Medulla oblongata (tissue), 1 donor: ENCODE results near the gene CD180.

Experiments
- DNase-seq: peaks from one replicate; pipeline ENCODE4 v3.0.0-alpha.2; 2015; ENCODE audit errors: extremely low spot score

The CD180 gene

DNA sequence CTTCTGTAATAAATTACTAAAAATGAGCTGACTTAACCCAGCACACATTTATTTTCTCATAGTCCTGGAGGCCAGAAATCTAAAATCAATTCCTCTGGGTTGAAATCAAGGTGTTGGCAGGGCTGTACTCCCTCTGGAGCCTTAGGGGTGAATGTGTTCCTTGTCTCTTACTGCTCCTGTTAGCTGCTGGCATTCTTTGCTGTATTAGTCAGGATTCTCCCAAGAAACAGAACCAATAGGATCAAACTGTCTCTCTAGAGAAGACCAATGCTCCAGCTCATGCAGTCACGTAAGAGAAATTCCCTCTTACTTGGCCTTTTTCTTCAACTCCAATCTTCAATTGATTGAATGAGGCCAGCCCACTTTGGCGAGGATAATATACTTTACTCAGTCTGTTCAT is 15.3 kb upstream of the CD180 start:
- no peak for DNase-seq

DNA sequence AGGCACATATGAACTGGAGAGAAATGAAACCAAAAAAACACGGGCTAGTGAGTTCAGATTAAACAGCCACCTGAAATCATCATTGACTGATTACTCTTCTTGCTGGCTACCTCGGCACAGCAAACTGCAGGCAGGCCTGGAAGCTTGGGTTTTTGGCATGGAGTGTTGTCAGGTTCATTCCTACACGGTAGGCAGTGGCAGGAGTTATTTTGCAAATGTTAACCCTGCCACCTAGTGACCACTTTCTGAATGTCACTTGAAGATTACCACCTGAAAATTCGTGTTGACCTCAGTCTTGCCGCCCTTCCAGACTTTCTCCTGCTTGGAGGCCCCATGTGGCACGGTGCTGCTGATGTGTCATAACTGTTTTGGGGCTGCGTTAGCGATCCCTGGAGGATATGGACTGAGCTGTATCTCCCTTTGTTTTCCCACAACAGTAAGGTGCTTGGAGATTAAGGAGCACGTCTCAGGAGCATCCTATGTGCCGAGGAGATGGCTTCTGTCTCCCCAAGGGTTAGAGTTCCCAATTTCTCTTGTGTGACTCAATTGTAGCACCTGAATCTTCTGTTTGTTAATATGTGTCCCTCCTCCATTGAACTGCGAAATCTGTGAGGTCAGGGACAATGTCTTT is 12.7 kb upstream of the CD180 start:
- DNase-seq: peak; percentile 92

DNA sequence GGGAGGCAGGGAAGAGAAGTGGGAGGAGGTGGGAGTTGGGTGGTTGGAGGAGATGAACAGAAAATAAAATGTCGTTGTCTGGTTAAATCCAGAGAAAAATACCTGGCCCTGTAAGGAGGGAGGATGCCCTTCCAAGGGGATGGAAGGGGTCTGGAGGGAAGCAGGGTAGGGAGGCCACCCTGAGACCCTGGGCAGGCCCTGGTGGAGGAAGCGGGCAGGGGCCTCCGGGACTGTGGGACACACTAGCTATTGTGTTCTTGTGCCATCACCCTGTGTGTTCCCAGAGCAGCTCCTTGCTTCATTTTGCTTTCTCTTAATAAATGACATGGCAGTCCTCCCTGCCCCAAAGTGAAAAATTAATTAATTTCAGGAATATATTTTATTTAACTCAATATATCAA is 11.8 kb upstream of the CD180 start:
- DNase-seq: no peak

DNA sequence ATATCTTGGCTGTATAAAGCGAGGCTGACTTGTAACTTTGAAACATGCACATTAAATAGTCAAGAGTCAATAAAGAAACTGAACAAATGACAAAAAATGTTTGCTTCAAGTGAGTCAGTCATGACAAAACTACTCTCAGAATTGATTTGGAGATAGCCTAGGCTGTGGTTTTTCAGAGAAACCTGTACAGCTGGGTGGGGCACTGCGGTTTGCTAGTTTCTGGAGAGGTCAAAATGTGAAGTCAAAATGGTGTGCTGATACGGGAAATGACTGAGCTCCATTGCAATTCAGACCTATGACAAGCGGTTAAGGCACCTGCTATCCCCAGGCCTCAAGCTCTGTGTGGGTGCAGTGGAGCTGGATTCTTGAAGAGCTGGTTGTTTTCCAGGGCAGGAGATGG is 10.3 kb upstream of the CD180 start:
- no peak for DNase-seq

DNA sequence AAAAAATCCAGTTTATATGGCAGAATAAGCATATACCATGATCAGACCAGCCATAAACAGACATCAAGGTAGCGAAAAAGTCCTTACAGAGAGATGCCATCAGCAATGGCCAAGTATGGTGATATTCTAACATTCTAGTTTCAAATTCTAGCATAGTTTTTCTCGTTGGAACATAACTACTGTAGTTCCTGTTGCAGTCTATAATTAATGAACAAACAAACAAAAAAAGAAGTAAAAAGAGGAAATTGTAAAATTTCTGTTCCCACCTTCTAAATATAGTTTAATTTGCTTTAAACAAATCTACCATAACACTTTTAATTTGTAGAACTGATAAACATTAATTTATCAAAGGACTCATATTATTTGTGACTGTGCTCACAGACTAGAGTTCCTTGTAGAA is 9.9 kb upstream of the CD180 start:
- DNase-seq: no peak

DNA sequence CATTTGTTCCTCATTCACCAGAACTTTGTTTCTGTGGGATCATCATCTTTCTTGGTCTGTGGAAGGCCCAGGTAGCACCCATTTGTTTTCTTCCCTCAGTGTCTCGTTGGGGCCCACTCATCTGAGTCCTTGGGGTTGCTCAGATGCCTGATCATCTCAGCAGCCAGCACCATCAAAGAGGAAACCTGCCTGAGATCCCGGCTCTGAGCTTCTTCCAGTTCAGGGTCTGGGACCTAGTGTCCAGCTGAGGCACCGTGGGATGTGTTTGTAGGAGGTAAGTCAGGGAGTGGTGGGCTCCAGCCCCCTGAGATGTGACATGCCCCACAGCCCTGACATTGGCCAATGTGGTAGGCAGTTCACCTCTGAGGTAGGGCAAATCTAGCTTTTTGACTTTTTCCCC is 9.4 kb upstream of the CD180 start:
- DNase-seq: no peak

DNA sequence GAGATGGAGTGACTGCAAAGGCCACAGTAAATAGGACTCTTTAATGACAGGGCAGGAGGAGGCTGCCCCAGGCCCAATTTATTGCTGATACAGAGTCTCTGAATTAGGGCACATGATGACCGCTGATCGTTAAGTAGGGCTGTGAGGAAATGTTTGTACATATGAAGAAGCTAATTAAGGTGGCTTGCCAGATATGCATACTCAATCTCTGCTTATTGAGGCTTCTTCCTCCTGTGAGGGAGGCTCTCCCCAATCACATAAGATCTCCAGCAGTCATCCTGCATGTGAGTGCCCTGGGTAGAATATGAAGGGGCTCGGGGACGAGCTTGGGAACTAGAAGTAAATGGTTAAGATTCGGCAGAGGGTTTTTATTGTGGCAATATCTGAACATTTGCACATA is 8.2 kb upstream of the CD180 start:
- no peak for DNase-seq

DNA sequence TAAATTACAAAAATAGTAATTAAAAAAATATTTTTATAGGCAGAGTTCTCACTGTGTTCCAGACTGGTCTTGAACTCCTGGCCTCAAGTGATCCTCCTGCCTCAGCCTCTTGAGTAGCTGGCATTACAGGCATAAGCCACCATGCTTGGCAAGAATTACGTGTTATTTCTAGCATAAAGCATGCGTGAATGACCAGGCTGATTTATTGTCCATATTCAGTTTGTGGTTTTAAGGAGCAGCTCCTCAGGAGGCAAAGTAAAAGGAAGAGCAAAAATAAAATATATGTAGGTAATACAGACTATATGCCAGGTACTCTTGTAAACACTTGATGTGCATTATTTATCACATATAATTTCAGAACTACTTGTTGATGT is 7.1 kb upstream of the CD180 start:
- no peak for DNase-seq

DNA sequence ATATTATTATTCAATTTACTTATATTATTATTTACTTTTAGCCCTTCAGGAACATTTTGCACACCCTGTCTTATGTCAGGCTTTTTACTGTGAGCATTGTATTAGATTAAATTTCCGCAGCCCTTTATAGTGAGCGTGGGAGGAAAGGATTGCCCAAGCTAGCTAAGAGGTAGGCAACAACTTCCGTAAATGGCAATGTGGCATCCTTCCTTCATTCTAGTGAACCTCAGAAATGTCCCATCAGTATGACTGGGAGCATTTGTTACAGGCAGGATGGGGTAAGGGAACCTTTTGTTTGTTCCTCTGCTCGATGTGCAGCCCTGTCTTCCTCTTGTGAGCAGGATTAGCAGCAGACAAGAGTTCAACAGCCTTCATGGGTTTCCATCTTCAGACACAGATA is 6.2 kb upstream of the CD180 start:
- peak; percentile 47 for DNase-seq

DNA sequence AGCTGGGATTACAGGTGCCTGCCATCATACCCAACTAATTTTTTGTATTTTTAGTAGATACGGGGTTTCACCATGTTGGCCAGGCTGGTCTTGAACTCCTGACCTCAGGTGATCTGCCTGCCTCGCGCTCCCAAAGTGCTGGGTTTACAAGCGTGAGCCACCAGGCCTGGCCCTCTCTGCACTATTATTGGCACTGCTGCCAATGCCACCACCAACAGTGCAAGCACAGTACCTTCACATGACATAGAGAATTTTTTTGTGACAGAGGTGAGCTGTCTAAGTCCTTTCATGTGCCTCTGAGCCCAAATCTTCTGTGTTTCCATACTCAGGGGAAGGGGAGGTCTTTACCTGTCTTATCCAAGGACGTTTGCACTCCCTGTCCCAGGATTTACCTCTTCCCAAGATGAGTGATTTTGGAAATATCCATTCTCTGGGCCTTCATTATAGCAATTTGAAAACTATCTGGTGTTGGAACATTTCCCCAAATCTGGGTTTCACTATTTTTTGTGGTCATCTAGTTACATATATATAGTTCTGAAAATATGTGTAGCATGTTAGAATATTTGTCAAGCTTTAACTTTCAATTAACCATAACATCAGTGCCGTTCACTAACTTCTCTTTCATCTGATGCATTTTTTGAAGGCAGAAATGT is 5.4 kb upstream of the CD180 start:
- no peak for DNase-seq

DNA sequence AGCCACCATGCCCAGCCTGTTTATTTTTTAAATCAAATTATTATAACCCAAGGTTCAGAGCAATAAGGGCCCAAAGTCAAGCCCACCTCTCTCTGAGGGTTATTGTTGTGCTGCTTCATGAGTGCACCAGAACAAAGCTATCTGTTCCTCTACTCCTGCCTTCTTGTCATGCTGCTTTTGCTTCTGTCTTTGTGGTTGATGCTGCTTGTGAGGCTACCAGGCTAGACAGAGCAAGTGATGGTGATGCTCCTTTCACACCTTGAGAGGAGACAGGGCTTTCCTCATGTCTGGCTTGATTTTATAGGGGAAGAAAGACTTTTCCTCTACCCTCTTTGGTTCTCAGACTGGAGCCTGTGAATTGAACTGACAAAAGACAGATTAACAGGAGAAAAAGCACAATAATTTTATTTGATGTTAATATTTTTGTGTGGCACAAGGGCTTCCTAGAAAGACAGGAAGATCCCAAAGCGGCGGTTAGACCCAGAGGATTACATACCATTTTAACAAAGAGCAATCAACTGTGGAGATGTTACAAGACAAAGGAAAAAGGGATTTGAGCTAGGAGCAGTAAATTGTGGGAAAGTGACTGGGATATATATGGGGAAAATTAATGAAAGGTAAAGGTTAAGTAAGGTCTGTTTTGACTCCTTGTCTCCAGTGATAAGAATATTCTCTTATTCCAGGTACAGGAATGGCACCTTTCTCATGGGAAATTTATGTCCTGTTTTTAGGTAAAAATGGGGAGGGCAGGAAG is 4.4 kb upstream of the CD180 start:
- DNase-seq: no peak

DNA sequence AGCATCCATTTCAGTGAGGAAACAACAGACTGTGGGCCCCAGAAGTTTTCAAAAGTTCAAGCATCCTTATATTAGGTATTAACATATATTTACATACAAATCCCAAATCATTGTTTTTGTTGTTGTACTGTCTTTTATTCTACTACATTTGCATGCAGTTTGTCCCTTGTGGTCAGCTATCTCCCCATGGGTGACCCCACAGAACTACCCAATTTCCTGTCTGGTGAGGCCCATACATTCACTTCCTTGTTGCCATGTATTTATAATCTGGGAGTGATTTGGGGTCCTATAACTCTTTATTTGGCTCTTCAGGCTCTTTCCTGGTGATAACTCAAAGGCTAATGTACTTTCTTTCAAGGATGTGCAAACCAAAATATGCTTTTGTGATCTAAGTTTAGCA is 3.3 kb upstream of the CD180 start:
- no peak for DNase-seq

DNA sequence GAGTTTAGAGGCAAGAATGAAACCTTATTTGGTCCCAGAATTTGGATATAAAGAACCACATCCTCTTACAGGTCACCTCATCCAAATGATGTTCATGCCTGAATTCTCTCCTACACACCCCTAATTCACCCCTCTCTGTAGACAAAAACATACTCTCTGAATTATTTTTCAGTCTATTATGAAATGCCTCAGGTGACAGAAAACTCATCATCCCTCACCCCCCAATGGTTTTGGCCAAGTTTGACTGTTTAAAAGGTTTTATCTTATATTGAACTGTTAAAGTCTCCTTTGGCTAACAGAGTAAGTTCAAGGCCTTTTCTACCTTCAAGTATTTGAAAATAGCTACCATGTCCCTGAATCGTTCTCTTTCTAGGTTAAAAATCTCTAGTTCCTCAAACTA is 2.3 kb upstream of the CD180 start:
- DNase-seq: no peak

DNA sequence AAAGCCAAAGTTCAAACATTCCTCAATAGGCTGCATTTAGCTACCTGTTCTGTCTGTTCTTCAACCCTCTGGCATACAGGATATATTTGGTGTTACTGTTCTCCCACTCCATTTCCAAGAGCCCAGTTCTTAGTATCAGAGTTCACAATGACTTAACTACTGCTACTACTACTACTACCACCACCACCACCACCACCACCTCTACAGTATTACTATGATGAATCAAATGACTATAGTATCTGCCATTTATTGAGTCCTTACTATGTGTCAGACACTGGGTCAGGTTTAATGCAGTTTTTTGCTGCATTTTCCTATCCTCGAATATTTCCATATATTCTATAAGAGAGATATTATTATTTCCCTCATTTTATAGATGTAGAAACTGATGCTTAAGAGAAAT is 937 bp upstream of the CD180 start:
- DNase-seq: no peak

DNA sequence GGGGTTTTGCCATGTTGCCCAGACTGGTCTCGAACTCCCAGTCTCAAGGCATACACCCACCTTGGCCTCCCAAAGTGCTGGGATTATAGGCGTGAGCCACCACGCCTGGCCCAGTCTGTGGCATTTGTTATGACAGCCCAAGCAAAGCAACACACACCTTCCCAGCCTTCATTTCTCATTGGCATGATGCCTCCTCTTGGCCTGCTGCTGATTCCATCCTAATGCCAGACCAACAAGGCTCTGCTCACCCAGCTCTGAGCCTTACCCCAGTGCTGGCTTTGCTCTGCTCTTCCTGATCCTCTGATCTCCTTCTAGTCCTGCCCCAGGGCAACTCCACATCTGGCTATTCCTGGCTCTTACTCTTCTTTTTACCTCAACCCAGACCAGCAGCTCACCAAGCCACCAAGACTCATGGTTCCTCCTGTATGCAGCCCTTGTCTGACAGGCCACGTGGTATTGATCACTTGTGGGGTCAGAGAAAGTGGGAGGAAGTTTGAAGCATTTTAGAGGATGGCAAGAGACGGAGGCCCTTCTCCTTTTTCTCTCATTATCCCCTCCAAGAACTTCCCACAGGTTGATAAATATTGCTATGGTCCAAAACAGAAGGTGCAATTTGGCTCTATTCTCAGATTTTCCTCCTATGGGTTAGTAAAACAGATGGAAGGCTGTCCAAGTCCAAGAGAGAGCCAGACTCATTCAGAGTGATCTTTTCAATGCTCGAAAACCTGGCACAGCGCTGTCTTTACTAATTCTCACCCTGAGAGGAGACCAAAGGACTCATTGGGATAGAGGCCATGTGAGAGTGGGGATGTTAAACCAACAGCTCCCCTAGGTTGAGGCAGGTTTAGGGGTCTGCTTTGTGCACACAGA is 958 bp downstream of the CD180 start:
- peak; percentile 52 for DNase-seq

DNA sequence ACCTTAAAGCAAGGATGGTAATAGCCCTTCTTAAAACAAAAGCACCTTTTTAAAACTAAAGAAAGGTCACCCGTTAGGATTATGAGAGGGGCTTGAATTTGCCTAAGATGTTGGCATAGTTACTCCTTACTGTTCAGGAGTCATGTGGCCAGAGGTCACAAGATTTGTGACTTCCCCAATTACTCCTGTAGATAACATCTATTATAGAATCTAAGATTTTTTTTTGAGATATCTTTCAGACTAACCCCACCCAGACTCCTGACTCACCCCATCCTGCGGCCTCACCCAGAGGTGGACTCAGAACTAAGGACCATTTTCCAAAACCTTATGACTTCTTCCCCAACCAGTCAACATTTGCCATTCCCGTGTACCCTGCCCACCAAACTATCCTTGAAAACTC is 2.4 kb downstream of the CD180 start:
- no peak for DNase-seq

DNA sequence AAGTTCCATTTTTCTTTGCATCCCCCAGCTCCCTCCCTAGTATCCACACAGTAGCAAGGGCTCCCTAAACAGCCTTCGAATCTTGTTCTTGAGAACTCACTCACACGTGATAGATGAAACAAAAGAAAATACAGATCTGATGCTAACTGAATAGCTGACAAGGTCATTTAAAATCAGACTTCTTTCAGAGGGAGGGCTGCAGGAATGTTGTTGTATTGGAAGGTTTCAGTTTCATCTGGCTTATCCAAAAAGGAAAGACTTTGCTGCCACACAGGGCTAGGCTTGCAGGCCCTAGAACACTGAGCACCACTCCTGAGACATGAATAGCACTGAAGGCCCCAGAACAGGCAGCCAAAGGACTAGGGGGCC is 3.2 kb downstream of the CD180 start:
- no peak for DNase-seq

DNA sequence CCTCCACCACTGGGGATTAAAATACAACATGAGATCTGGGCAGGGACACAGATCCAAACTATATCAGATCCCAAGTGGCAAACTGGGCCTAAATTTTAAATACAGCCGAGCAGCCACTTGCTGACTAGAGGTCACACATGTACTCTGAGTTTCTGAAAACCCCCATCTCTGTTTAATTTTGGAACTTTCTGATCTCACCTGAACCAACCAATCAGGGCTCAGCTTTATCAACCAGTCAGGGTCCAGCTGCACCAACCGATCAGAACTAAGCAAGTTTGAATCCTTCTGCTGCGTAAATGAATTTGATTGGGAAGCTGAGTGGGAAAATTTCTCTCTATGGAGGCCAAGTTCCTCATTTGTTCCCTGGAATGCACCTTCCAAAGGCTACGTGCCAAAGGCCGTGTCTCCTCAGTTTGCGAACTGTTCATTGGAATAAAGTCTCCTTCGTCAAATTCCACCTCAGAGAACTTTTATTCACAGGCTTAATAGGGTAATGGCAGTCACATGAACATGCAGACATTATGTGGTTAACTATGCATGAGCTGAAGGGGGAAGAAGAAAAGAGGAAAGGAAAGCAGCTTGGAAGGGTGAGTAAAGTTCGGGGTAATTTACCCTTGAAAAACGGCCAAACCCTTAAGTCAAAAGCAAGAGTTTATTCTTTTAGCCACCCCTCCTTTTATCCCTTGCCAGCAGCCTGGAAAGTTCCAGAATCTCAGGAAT is 3.7 kb downstream of the CD180 start:
- peak; percentile 77 for DNase-seq

DNA sequence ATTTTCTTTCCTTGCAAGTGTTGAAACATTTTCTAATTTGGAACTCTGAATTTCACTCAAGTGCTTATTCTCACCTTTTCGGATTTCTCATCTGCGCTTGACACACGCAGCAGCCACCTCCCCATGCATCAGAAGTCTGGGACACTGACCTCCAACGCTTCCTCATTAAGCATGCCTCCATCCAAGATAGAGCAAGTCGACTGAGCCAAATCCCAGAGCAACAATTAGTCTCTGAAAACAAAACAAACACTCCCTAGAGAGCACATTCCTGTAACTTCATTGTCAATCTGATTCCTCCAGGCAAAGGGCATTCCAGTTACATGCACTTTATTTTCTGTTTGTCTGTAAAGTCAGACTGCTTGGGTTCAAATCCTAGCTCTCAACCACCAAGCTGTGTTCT is 5.7 kb downstream of the CD180 start:
- no peak for DNase-seq

DNA sequence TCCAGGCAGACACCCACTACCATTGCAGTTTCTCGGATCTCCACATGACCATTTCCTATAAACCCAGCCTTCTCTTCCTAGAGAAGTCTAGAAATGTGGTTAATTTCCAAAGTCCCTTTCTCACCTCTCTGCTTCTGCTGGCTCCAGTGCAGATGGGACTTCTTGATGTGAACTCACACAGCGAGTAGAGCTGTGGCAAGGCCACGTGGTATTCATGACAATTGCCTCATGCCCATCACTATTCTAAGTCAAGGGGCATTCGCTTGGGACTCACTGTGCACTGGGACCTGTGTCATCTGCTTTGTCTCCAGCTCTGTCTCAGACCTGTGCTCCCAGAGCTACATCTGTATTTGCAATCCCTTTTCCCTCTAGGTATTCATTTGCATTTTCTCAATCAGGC is 6.2 kb downstream of the CD180 start:
- no peak for DNase-seq

DNA sequence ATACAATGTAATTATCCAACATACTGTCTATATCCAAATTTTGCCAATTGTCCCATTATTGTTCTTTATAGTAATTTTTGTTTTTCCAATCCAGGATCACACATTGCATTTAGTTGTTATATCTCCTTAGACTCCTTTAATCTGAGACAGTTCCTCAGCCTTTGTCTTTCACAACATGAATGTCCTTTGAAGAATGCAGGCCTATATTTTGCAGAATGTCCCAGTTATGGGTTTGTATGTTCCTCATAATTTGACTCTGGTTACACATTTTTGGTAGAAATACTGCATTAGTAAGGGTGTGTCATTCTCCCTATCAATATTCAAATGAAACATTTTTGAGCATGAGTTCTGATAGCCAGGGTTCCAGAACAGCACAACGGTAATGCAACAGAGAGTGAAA is 6.7 kb downstream of the CD180 start:
- DNase-seq: no peak

DNA sequence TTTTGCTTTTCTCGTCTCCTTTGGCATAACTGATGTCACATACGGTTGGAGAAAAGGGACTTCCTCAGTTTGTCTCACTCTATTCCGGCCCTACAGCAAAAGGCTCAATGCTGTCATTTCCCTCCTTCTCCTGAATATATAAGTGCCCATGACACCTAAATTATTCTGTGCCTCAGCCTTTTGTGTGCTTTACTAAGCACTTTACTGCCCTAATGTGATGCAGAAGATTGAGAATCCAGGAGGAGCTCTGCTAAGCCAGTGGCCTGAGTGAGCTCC is 7.6 kb downstream of the CD180 start:
- DNase-seq: no peak
